ENCODE data around the gene KPNA5.
"Not testable (repeated sequence)": the region's sequence is repeated elsewhere in the genome, so short reads cannot be mapped to it uniquely, and the experiment has no call there.

DNA sequence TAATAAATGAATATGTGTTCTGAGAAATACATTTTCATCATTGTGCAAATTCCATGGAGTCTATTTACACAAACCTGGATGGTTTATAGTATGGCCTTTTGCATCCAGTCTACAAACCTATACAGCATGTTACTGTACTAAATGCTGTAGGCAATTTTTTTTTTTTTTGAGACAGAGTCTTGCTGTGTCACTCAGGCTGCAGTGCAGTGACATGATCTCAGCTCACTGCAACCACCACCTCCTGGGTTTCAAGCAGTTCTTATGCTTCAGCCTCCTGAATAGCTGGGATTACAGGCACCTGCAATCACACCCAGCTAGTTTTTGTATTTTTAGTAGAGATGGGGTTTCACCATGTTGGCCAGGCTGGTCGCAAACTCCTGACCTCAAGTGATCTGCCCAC lies 22.9 kb downstream of the KPNA5 start:
- TF ChIP-seq, protein P1, sequence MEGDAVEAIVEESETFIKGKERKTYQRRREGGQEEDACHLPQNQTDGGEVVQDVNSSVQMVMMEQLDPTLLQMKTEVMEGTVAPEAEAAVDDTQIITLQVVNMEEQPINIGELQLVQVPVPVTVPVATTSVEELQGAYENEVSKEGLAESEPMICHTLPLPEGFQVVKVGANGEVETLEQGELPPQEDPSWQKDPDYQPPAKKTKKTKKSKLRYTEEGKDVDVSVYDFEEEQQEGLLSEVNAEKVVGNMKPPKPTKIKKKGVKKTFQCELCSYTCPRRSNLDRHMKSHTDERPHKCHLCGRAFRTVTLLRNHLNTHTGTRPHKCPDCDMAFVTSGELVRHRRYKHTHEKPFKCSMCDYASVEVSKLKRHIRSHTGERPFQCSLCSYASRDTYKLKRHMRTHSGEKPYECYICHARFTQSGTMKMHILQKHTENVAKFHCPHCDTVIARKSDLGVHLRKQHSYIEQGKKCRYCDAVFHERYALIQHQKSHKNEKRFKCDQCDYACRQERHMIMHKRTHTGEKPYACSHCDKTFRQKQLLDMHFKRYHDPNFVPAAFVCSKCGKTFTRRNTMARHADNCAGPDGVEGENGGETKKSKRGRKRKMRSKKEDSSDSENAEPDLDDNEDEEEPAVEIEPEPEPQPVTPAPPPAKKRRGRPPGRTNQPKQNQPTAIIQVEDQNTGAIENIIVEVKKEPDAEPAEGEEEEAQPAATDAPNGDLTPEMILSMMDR (IDR thresholded peaks at IDR 0.05): not testable (repeated sequence)
- not testable (repeated sequence) for TF ChIP-seq ZFX (IDR thresholded peaks at IDR 0.05; ENCODE audit: borderline replicate concordance)

Data from 22Rv1 (cell line).